ENCODE results near the gene SEMA3D.

The SEMA3D gene

DNA sequence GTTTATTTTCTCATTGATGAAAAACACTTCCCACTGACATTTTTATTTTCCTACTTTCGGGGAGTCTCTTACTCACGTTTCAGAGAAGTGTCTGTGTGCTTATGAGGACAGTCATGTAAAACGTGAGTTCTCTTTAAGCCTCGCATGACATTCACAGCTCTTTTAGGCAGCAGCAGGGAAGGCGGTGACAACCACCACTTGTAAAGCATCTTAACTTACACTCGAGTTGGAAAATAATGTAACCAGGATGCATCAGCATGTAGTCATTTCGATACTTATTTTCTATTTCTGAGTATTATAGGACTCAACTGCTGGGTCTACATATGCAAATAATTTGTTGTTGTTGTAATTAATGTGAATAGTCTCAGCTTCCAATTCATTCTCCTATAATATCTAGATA lies 153.6 kb downstream of the SEMA3D start:
- Histone ChIP-seq H3K36me3 (ENCODE audit: control insufficient read depth in 1 of 2, insufficient read depth in 2 of 2, low read length in 2 of 2) (no peaks in the 10 kb centered on the region), H3K18ac (ENCODE audit: low read length) (no peak overlapping the region), H3K23ac (ENCODE audit: low read length) (no peak overlapping the region), H3K27me3 (ENCODE audit: insufficient read depth, low read length) (no peaks in the 10 kb centered on the region), H3K4ac (ENCODE audit: low read depth, low read length) (no peak overlapping the region), H4K8ac (ENCODE audit: low read depth, low read length) (no peak overlapping the region), H3K9me3 (ENCODE audit: insufficient read depth, low read depth, low read length) (no peaks in the 10 kb centered on the region), H2AFZ (ENCODE audit: insufficient read depth, low read length, poor library complexity) (no peak overlapping the region), H2BK12ac (ENCODE audit: low read length) (no peak overlapping the region), H4K12ac (ENCODE audit: low read depth, low read length) (no peak overlapping the region), H4K91ac (ENCODE audit: low read depth, low read length) (no peak overlapping the region), H3K14ac (ENCODE audit: low read length) (no peak overlapping the region), H3K27ac (ENCODE audit: low read depth, low read length) (no peak overlapping the region), H2AK5ac (ENCODE audit: low read length) (no peak overlapping the region), H2BK5ac (ENCODE audit: low read depth, low read length, poor library complexity) (no peak overlapping the region), H3K4me2 (ENCODE audit: low read length) (no peak overlapping the region), H3K9ac (ENCODE audit: low read length) (no peak overlapping the region), H3K79me1 (ENCODE audit: low read length) (no peaks in the 10 kb centered on the region), H3K4me3 (ENCODE audit: low read depth, low read length) (no peak overlapping the region), H3K79me2 (ENCODE audit: control insufficient read depth, insufficient read depth, low read length, poor library complexity) (no peaks in the 10 kb centered on the region), H2BK120ac (ENCODE audit: insufficient read depth, low read length, poor library complexity) (no peak overlapping the region), H3K4me1 (ENCODE audit: control insufficient read depth in 1 of 2, insufficient read depth in 2 of 2, low read length in 2 of 2) (no peaks in the 10 kb centered on the region)
- no CpG with 5 or more reads among the region's 7 CpGs for WGBS (ENCODE audit: extremely low coverage, insufficient coverage, insufficient read length)
- DNase-seq: no peak

DNA sequence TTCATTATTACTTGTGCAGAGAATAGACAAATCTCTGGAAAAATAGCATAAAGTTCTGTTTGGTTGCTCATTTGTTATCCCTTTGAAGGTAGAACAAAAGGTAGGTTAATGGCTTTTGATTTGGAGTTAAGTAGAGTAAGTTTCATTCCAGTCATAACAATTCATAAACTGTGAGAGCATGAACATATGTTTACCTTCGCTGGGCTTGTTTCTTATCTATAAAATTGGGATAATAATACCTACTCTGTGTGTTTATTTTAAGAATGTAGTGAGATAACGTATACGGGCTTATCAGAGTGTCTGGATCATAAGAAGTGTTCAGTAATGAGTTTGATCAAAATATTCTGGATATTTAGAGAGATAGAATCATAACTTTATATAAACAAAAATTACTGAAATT lies 155.4 kb downstream of the SEMA3D start:
- Histone ChIP-seq H3K14ac (ENCODE audit: low read length) (no peak overlapping the region), H4K12ac (ENCODE audit: low read depth, low read length) (no peak overlapping the region), H3K4me3 (ENCODE audit: low read depth, low read length) (no peak overlapping the region), H2BK5ac (ENCODE audit: low read depth, low read length, poor library complexity) (no peak overlapping the region), H3K9ac (ENCODE audit: low read length) (no peak overlapping the region), H2AK5ac (ENCODE audit: low read length) (no peak overlapping the region), H4K8ac (ENCODE audit: low read depth, low read length) (no peak overlapping the region), H2AFZ (ENCODE audit: insufficient read depth, low read length, poor library complexity) (no peak overlapping the region), H3K23ac (ENCODE audit: low read length) (no peak overlapping the region), H3K4me1 (ENCODE audit: control insufficient read depth in 1 of 2, insufficient read depth in 2 of 2, low read length in 2 of 2) (no peaks in the 10 kb centered on the region), H3K27me3 (ENCODE audit: insufficient read depth, low read length) (no peaks in the 10 kb centered on the region), H2BK12ac (ENCODE audit: low read length) (no peak overlapping the region), H3K79me2 (ENCODE audit: control insufficient read depth, insufficient read depth, low read length, poor library complexity) (no peaks in the 10 kb centered on the region), H3K27ac (ENCODE audit: low read depth, low read length) (no peak overlapping the region), H4K91ac (ENCODE audit: low read depth, low read length) (no peak overlapping the region), H3K18ac (ENCODE audit: low read length) (no peak overlapping the region), H3K79me1 (ENCODE audit: low read length) (no peaks in the 10 kb centered on the region), H3K4ac (ENCODE audit: low read depth, low read length) (no peak overlapping the region), H3K36me3 (ENCODE audit: control insufficient read depth in 1 of 2, insufficient read depth in 2 of 2, low read length in 2 of 2) (no peaks in the 10 kb centered on the region), H3K4me2 (ENCODE audit: low read length) (no peak overlapping the region), H2BK120ac (ENCODE audit: insufficient read depth, low read length, poor library complexity) (no peak overlapping the region), H3K9me3 (ENCODE audit: insufficient read depth, low read depth, low read length) (no peaks in the 10 kb centered on the region)
- peak in 1 of 2 donors; percentile 17 for DNase-seq
- no CpG with 5 or more reads among the region's 3 CpGs for WGBS (ENCODE audit: extremely low coverage, insufficient coverage, insufficient read length)

DNA sequence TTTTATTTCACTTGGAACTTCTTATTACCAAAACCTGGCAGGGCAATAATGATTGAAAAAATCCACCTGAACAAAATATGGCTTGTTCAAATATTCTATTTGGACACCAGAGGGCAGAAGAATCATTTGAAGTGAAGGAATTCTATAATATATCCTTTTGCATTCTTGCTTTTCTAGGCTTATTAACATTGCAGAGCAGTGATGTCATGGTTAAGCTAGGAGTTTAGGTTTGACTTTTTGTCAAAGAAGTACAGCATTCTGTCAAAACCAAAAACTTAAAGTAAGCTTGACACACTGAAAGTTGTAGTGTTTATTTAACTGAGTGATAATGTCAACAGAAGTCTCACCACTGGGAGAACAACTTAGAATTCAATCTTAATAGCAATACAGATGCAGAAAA lies 156.0 kb downstream of the SEMA3D start:
- Histone ChIP-seq H3K27me3 (ENCODE audit: insufficient read depth, low read length) (no peaks in the 10 kb centered on the region), H3K9ac (ENCODE audit: low read length) (no peak overlapping the region), H3K4me1 (ENCODE audit: control insufficient read depth in 1 of 2, insufficient read depth in 2 of 2, low read length in 2 of 2) (no peaks in the 10 kb centered on the region)

DNA sequence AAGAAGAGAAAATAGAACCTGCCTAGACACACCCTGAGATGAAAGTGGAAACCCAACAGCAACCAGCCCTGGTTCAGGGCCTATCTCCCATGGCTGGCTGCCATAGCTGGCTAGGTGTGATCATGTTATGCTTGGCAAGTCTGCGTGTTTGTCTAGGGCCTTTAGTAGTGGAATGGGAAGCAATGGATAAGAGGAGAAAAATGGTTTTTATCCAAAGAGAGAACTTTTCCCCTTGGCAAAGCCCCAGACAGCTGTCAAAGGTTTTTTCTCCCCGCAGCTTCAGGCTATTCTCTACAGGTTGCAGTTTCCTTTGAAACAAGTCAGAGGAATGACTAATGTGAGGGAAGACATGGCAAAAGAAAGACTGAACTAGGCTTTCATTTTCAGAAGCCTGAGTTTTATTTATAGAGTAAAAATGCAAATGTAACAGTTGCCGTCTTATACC lies 161.5 kb downstream of the SEMA3D start:
- H4K12ac ChIP-seq (ENCODE audit: low read depth, low read length): no peak overlapping the region
- no peak overlapping the region for H3K4me2 ChIP-seq (ENCODE audit: low read length)

More for the DNA sequence above, 156.0 kb downstream of the SEMA3D start:
- Histone ChIP-seq H4K91ac (ENCODE audit: low read depth, low read length) (no peak overlapping the region), H3K79me1 (ENCODE audit: low read length) (no peaks in the 10 kb centered on the region), H2AK5ac (ENCODE audit: low read length) (no peak overlapping the region), H3K4me3 (ENCODE audit: low read depth, low read length) (no peak overlapping the region), H3K36me3 (ENCODE audit: control insufficient read depth in 1 of 2, insufficient read depth in 2 of 2, low read length in 2 of 2) (no peaks in the 10 kb centered on the region), H3K4ac (ENCODE audit: low read depth, low read length) (no peak overlapping the region), H3K79me2 (ENCODE audit: control insufficient read depth, insufficient read depth, low read length, poor library complexity) (no peaks in the 10 kb centered on the region), H2AFZ (ENCODE audit: insufficient read depth, low read length, poor library complexity) (no peak overlapping the region), H3K9me3 (ENCODE audit: insufficient read depth, low read depth, low read length) (no peaks in the 10 kb centered on the region), H4K8ac (ENCODE audit: low read depth, low read length) (no peak overlapping the region), H2BK120ac (ENCODE audit: insufficient read depth, low read length, poor library complexity) (no peak overlapping the region), H3K4me2 (ENCODE audit: low read length) (no peak overlapping the region), H2BK5ac (ENCODE audit: low read depth, low read length, poor library complexity) (no peak overlapping the region), H3K14ac (ENCODE audit: low read length) (no peak overlapping the region), H3K27ac (ENCODE audit: low read depth, low read length) (no peak overlapping the region), H3K18ac (ENCODE audit: low read length) (no peak overlapping the region), H2BK12ac (ENCODE audit: low read length) (no peak overlapping the region), H3K23ac (ENCODE audit: low read length) (no peak overlapping the region), H4K12ac (ENCODE audit: low read depth, low read length) (no peak overlapping the region)
- peak in 1 of 2 donors; percentile 74 for DNase-seq

More for the DNA sequence above, 161.5 kb downstream of the SEMA3D start:
- H4K91ac ChIP-seq (ENCODE audit: low read depth, low read length): no peak overlapping the region
- no peak overlapping the region for H3K23ac ChIP-seq (ENCODE audit: low read length)
- H3K9me3 ChIP-seq (ENCODE audit: insufficient read depth, low read depth, low read length): no peaks in the 10 kb centered on the region
- no peak overlapping the region for H2AK5ac ChIP-seq (ENCODE audit: low read length)
- H2BK120ac ChIP-seq (ENCODE audit: insufficient read depth, low read length, poor library complexity): no peak overlapping the region
- no peak overlapping the region for H3K4me3 ChIP-seq (ENCODE audit: low read depth, low read length)
- no peak overlapping the region for H3K4ac ChIP-seq (ENCODE audit: low read depth, low read length)
- no peak overlapping the region for H2BK12ac ChIP-seq (ENCODE audit: low read length)
- no peak overlapping the region for H2BK5ac ChIP-seq (ENCODE audit: low read depth, low read length, poor library complexity)
- H2AFZ ChIP-seq (ENCODE audit: insufficient read depth, low read length, poor library complexity): no peak overlapping the region
- H3K79me2 ChIP-seq (ENCODE audit: control insufficient read depth, insufficient read depth, low read length, poor library complexity): no peaks in the 10 kb centered on the region
- H3K36me3 ChIP-seq (ENCODE audit: control insufficient read depth in 1 of 2, insufficient read depth in 2 of 2, low read length in 2 of 2): no peaks in the 10 kb centered on the region
- H3K9ac ChIP-seq (ENCODE audit: low read length): no peak overlapping the region
- H3K4me1 ChIP-seq (ENCODE audit: control insufficient read depth in 1 of 2, insufficient read depth in 2 of 2, low read length in 2 of 2): peaks cover 2% of the 10 kb centered on the region in 2 experiments
- no peak overlapping the region for H4K8ac ChIP-seq (ENCODE audit: low read depth, low read length)
- no peak overlapping the region for H3K18ac ChIP-seq (ENCODE audit: low read length)
- no peak overlapping the region for H3K14ac ChIP-seq (ENCODE audit: low read length)
- no peaks in the 10 kb centered on the region for H3K79me1 ChIP-seq (ENCODE audit: low read length)
- no peak for DNase-seq
- no peak overlapping the region for H3K27ac ChIP-seq (ENCODE audit: low read depth, low read length)
- no peaks in the 10 kb centered on the region for H3K27me3 ChIP-seq (ENCODE audit: insufficient read depth, low read length)
- no CpG with 5 or more reads among the region's 3 CpGs for WGBS (ENCODE audit: extremely low coverage, insufficient coverage, insufficient read length)

All from trophoblast cell (in vitro differentiated cells and primary cell).